ENCODE results near the gene HOXA7.

Gene HOXA7

DNA sequence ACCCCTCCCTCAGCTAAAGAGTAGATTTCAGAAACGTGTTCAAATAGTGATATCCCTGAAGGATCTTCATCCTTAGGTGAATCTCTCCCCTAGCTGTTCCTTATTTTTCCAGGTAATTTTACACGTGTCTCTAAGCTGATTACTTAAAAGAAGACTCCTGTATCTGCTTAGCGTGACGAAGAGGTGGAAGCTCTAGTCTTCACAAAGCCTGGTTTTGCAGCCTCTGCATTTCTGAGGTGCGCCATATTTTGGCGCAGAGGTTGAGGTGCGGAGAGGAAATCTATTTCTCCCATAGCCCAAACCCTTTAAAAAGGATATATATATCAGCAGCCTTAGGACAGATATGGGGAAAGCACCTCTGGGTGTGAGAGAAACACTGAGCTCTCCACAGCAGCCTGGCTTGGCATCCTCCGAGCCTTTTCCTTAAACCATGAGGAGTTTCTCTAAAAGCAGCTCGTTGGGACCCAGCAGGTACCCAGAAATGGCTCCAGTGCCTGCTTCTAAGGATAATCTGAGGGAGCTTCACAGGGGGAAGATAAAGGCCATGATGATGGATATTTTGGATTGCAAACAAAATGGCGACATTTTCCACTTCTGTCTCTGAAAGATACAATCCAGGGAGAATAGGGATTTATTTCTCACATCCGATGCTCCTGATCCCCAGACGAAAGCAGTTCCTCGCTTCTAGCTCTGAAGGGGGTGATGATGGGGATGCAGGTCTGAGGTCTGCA is 51.0 kb downstream of the HOXA7 start:
- Mint-ChIP-seq H3K4me3 (no peak overlapping the region), H3K36me3 (ENCODE audit: low read depth) (peaks cover 7% of the 10 kb centered on the region), H3K9me3 (no peaks in the 10 kb centered on the region), H3K4me1 (ENCODE audit: low read depth) (peaks cover 14% of the 10 kb centered on the region), H3K27ac (no peak overlapping the region), H3K27me3 (peaks cover 51% of the 10 kb centered on the region)

DNA sequence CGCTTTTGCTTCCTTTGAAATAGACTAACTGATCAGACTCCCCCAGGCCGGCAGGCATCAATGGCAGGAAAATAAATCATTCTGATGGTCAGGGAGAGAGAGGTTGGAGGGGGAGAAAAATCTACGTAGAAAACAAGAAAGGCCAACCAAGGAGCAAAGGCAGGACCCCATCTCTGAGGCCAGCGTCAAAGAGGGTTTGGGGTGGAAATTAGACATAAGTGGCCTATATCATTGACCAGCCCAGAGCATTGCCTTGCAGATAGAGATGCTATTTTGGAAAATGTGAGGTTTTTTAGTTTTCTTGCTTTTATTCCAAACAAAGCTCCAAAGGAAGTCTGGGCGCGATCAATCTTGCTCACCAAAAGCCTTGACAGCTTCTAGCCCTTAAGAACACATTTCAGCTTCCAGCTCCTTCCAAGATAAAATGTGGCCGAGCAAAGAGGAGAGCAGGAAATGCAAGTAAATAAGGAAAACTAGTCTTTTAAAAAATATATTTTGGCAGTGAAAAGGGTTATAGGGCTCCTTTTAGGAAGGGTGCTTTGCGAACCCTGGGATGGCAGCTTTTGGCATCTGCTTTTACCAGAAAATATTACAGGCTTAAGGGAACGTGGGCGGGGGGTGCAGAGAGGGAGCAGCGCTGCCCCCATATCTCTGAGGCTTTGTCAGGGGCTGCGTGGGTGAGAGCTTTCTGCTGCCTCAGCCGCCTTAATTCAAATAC is 52.0 kb downstream of the HOXA7 start:
- Mint-ChIP-seq H3K4me3 (no peak overlapping the region), H3K27me3 (peaks cover 61% of the 10 kb centered on the region), H3K9me3 (no peaks in the 10 kb centered on the region), H3K36me3 (ENCODE audit: low read depth) (peaks cover 10% of the 10 kb centered on the region), H3K27ac (no peak overlapping the region), H3K4me1 (ENCODE audit: low read depth) (peaks cover 14% of the 10 kb centered on the region)
